Measurements from ENCODE around the gene AKT2. TPM values are rescaled to one million over a fixed set of nuclear protein-coding genes. Genes with fewer than 3 reads are reported as not detected.
"Not testable (repeated sequence)": the region's sequence is repeated elsewhere in the genome, so short reads cannot be mapped to it uniquely, and the experiment has no call there.

AKT2 gene
- total RNA-seq (2021; ENCODE audit: unreplicated experiment) (2,376 TPM), Bru-seq, nascent RNA (percentile 99 among the genes with signal in this experiment), BruChase-seq, experiment 1, labeled RNA remaining after a 2-hour chase (percentile 100 among the genes with signal in this experiment), BruChase-seq, experiment 2, labeled RNA remaining after a 6-hour chase (percentile 100 among the genes with signal in this experiment)
- 2,447 TPM for polyA plus RNA-seq (2012; ENCODE audit: insufficient read length)
- long read RNA-seq, full-length matches to known transcripts, result 14 of 406 reads
- long read RNA-seq, partial matches to known transcripts, result 39 of 406 reads
- long read RNA-seq, other reads (novel, unspliced or antisense), result 353 of 406 reads

GRCh38 chr19:40284501-40285352, at the start of gene AKT2:
Gene AKT2, minus strand, starts transcription at chr19:40285345. Its CDS starts 20,078 bp downstream, at chr19:40265267.
- Histone ChIP-seq H3K9me3 (ENCODE audit: control insufficient read depth, insufficient read depth, low read depth, low read length) (no peaks in the 10 kb centered on the region), H3K27ac (ENCODE audit: low read length) (peak within 1 kb of the TSS; percentile 89), H3K36me3 (ENCODE audit: control insufficient read depth, insufficient read depth, low read length) (peaks cover 9% of the 10 kb centered on the region; the same call in 1 of the 2 replicates), H3K4me3 (ENCODE audit: low read depth in 2 of 2, low read length in 2 of 2) (peak within 1 kb of the TSS; percentile 36 to 47), H3K27me3 (ENCODE audit: control insufficient read depth, insufficient read depth, low read length) (no peaks in the 10 kb centered on the region), H3K4me1 (ENCODE audit: control insufficient read depth, insufficient read depth, low read length) (peaks cover 60% of the 10 kb centered on the region)
- DNase-seq (ENCODE audit: low read depth, low spot score), result no peak
- POLR2A ChIA-PET, result interaction anchor here (0.5 to 1.0 kb wide), 14 partner anchors 8 to 894 kb away, joined by 3 to 5 read pairs (median 4); partner anchors contain the start of genes PAF1 and ZNF780A
- CTCF ChIA-PET, result interaction anchor here (0.6 to 9.2 kb wide), 14 partner anchors 12 to 887 kb away, joined by 3 to 116 read pairs (median 4); no protein-coding TSS in a partner anchor
- in situ Hi-C loops (cut with HindIII; ENCODE audit: low pct_unique_long_range_greater_than_20kb, low sequenced_read_pairs), result no loop called here
- ATAC-seq, result peak; percentile 74
- intact Hi-C loops (cut with micrococcal nuclease; ENCODE audit: unreplicated experiment), result no loop called here
- no TSS peak for BruUV-seq (replicated peaks)
- TF ChIP-seq REST (IDR thresholded peaks at IDR 0.05; ENCODE audit: insufficient read depth in 1 of 2, low read depth in 2 of 2, low read length in 1 of 2), result no peak
- TF ChIP-seq CTCF (IDR thresholded peaks at IDR 0.05), result no peak
- TF ChIP-seq SIN3A (IDR thresholded peaks at IDR 0.05; ENCODE audit: borderline replicate concordance, insufficient read depth, low read depth, low read length), result no peak
- TF ChIP-seq TCF7L2 (IDR thresholded peaks at IDR 0.05; ENCODE audit: low read depth, low read length), result no peak
- no peak for TF ChIP-seq POLR2AphosphoS5 (IDR thresholded peaks at IDR 0.05; ENCODE audit: low read depth, low read length)

GRCh38 chr19:40333083-40333482, 47.9 kb upstream of the AKT2 start:
- ATAC-seq; DNase-seq (ENCODE audit: low read depth, low spot score); H3K36me3 ChIP-seq (ENCODE audit: control insufficient read depth, insufficient read depth, low read length); intact Hi-C loops (cut with micrococcal nuclease; ENCODE audit: unreplicated experiment); H3K9me3 ChIP-seq (ENCODE audit: control insufficient read depth, insufficient read depth, low read depth, low read length); H3K4me1 ChIP-seq (ENCODE audit: control insufficient read depth, insufficient read depth, low read length); BruUV-seq (replicated peaks); H3K4me3 ChIP-seq (ENCODE audit: low read depth in 2 of 2, low read length in 2 of 2); H3K27ac ChIP-seq (ENCODE audit: low read length); H3K27me3 ChIP-seq (ENCODE audit: control insufficient read depth, insufficient read depth, low read length): not testable (repeated sequence)
- POLR2A ChIA-PET, result interaction anchor here (0.5 kb wide), 1 partner anchor 550 kb away, joined by 3 read pairs; no protein-coding TSS in a partner anchor
- CTCF ChIA-PET, result interaction anchor here (0.6 to 26.0 kb wide), 6 partner anchors 16 to 193 kb away, joined by 3 to 498 read pairs (median 4); partner anchors contain the start of gene TTC9B
- in situ Hi-C loops (cut with HindIII; ENCODE audit: low pct_unique_long_range_greater_than_20kb, low sequenced_read_pairs), result loop anchor here (25.0 kb wide), 1 partner anchor 1671 kb away; no protein-coding TSS in a partner anchor

Measured in Panc1 (cell line).